ENCODE measurements around the gene HJV. TPM values are rescaled to one million over a fixed set of nuclear protein-coding genes. Genes with fewer than 3 reads are reported as not detected.

The HJV gene
- total and polyA plus RNA-seq, 9 donors, result 128 to 235 (median 181) TPM

GRCh38 chr1:146010126-146010738 lies 11.3 kb downstream of the HJV start:
- H3K27me3 ChIP-seq (ENCODE audit: control insufficient read depth, insufficient read depth, low read length), result no peaks in the 10 kb centered on the region
- WGBS (ENCODE audit: insufficient coverage), result 82% methylated on average over 8 of the region's 8 CpGs
- H3K4me3 ChIP-seq (ENCODE audit: low read length), result no peak overlapping the region

GRCh38 chr1:146007489-146008133 lies 13.9 kb downstream of the HJV start:
- no peaks in the 10 kb centered on the region for H3K9me3 ChIP-seq (replicated peaks; ENCODE audit: control insufficient read depth, low read depth, low read length)
- H3K27me3 ChIP-seq (ENCODE audit: control insufficient read depth, insufficient read depth, low read length), result no peaks in the 10 kb centered on the region
- H3K4me1 ChIP-seq (ENCODE audit: control insufficient read depth, insufficient read depth, low read length), result peaks cover 3% of the 10 kb centered on the region
- no CpG with 5 or more reads among the region's 8 CpGs for WGBS (ENCODE audit: insufficient coverage)
- H3K27ac ChIP-seq (ENCODE audit: low read length), result no peak overlapping the region
- H3K36me3 ChIP-seq (ENCODE audit: control insufficient read depth, insufficient read depth, low read length), result no peaks in the 10 kb centered on the region
- DNase-seq, result no peak
- no peak overlapping the region for H3K4me3 ChIP-seq (ENCODE audit: low read length)

More at GRCh38 chr1:146010126-146010738, 11.3 kb downstream of the HJV start:
- H3K36me3 ChIP-seq (ENCODE audit: control insufficient read depth, insufficient read depth, low read length), result no peaks in the 10 kb centered on the region
- no peak for DNase-seq
- no peaks in the 10 kb centered on the region for H3K9me3 ChIP-seq (replicated peaks; ENCODE audit: control insufficient read depth, low read depth, low read length)
- no peak overlapping the region for H3K27ac ChIP-seq (ENCODE audit: low read length)
- peaks cover 3% of the 10 kb centered on the region for H3K4me1 ChIP-seq (ENCODE audit: control insufficient read depth, insufficient read depth, low read length)

- no peak overlapping the region for H3K4me3 ChIP-seq (ENCODE audit: low read length)
- DNase-seq, result no peak
- H3K4me1 ChIP-seq (ENCODE audit: control insufficient read depth, insufficient read depth, low read length), result peaks cover 24% of the 10 kb centered on the region
- H3K27ac ChIP-seq (ENCODE audit: low read length), result no peak overlapping the region
- no peaks in the 10 kb centered on the region for H3K27me3 ChIP-seq (ENCODE audit: control insufficient read depth, insufficient read depth, low read length)
- no peaks in the 10 kb centered on the region for H3K36me3 ChIP-seq (ENCODE audit: control insufficient read depth, insufficient read depth, low read length)
- H3K9me3 ChIP-seq (replicated peaks; ENCODE audit: control insufficient read depth, low read depth, low read length), result no peaks in the 10 kb centered on the region
- WGBS (ENCODE audit: insufficient coverage), result no CpG with 5 or more reads among the region's 2 CpGs
These were observed 19.8 kb downstream of the HJV start for GRCh38 chr1:146001709-146002108.

GRCh38 chr1:145999321-146000024 lies 22.1 kb downstream of the HJV start:
- peaks cover 27% of the 10 kb centered on the region for H3K4me1 ChIP-seq (ENCODE audit: control insufficient read depth, insufficient read depth, low read length)
- WGBS (ENCODE audit: insufficient coverage), result 17% methylated on average over 1 of the region's 5 CpGs
- H3K27me3 ChIP-seq (ENCODE audit: control insufficient read depth, insufficient read depth, low read length), result no peaks in the 10 kb centered on the region
- H3K4me3 ChIP-seq (ENCODE audit: low read length), result no peak overlapping the region
- H3K36me3 ChIP-seq (ENCODE audit: control insufficient read depth, insufficient read depth, low read length), result peaks cover 10% of the 10 kb centered on the region
- H3K9me3 ChIP-seq (replicated peaks; ENCODE audit: control insufficient read depth, low read depth, low read length), result no peaks in the 10 kb centered on the region
- peak overlapping the region; percentile 66 for H3K27ac ChIP-seq (ENCODE audit: low read length)
- DNase-seq, result peak; percentile 66

- DNase-seq, result peak; percentile 77
- Histone ChIP-seq H3K27ac (ENCODE audit: low read length) (peak overlapping the region; percentile 95), H3K27me3 (ENCODE audit: control insufficient read depth, insufficient read depth, low read length) (no peaks in the 10 kb centered on the region), H3K36me3 (ENCODE audit: control insufficient read depth, insufficient read depth, low read length) (peaks cover 28% of the 10 kb centered on the region), H3K4me3 (ENCODE audit: low read length) (no peak overlapping the region), H3K4me1 (ENCODE audit: control insufficient read depth, insufficient read depth, low read length) (peaks cover 40% of the 10 kb centered on the region), H3K9me3 (replicated peaks; ENCODE audit: control insufficient read depth, low read depth, low read length) (no peaks in the 10 kb centered on the region)
- no CpG with 5 or more reads among the region's 3 CpGs for WGBS (ENCODE audit: insufficient coverage)
These were observed 23.9 kb downstream of the HJV start for GRCh38 chr1:145997718-145998023.

DNA sequence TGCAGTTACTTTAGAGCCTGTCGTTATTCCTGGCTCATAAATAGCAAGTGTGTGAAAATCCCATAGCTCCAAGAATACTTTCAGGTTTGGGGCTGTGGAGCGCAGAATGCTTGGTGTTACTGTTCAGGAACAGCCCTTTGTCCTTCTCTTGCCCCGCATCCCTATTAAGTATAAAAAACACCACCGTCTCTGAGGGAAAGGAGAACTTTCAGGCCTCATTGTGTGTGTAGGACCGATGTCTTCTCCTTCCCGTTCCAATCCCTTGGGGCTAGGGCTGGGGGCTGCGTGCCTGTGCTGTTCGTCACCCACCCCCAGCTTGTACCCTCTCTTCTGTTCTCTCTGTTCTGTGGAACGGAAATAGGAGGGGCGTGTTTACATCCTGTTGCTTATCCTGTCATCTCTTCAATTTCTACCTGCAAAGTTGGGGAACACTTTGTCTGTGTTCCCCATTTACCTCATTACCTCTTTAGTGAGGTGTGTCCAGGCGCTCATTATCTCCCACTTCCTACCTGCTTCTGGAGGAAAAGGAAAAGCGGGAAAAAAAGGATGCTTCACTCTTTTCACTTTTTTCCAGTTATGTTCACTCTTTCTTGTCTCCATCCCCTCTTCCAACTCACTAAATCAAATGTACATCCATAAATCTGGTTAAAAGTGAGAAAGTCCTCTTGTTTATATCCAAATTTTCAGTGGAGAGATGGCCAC lies 24.4 kb downstream of the HJV start:
- peaks cover 43% of the 10 kb centered on the region for H3K4me1 ChIP-seq (ENCODE audit: control insufficient read depth, insufficient read depth, low read length)
- 20% methylated on average over 1 of the region's 12 CpGs for WGBS (ENCODE audit: insufficient coverage)
- peak; percentile 78 for DNase-seq
- H3K36me3 ChIP-seq (ENCODE audit: control insufficient read depth, insufficient read depth, low read length), result peaks cover 31% of the 10 kb centered on the region
- H3K9me3 ChIP-seq (replicated peaks; ENCODE audit: control insufficient read depth, low read depth, low read length), result no peaks in the 10 kb centered on the region
- H3K27me3 ChIP-seq (ENCODE audit: control insufficient read depth, insufficient read depth, low read length), result no peaks in the 10 kb centered on the region
- peak overlapping the region; percentile 95 for H3K27ac ChIP-seq (ENCODE audit: low read length)
- H3K4me3 ChIP-seq (ENCODE audit: low read length), result peak overlapping the region; percentile 88

DNA sequence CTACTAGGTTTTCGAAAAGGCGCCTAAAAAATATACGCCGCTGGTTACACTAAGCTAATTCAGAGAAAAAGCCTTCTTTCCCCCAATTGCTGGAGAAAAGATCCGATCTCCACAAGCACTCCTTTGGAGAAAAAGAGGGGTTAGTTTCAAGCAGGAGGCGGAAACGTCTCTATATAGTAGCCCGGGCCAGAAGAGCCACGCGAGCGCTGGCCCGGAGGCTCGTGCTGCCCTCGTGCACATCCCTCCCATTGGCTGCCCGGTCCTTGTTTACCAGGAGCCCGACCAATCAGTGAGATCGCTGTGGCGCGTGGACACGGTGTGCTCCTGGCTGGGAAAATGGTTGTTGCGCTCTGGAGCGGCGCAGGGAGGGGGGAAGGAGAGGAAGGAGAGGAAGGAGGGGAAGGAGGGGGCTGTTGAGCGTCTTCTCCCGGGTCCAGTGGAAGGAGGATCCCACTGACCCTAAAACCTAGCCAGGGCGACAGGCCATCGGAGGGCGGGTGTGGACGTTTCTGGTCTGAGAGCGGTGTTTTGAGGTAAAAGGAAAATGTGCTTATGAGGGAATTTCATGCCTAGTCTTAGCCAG lies 25.0 kb downstream of the HJV start, which contains the start of gene TXNIP:
TSS of gene TXNIP (minus strand) at position 147 of the 583 bp plus-strand sequence. CDS start 313 bp downstream, outside the sequence.
- Histone ChIP-seq H3K4me3 (ENCODE audit: low read length) (peak within 1 kb of the TSS; percentile 88), H3K4me1 (ENCODE audit: control insufficient read depth, insufficient read depth, low read length) (peaks cover 43% of the 10 kb centered on the region), H3K27ac (ENCODE audit: low read length) (peak within 1 kb of the TSS; percentile 95), H3K27me3 (ENCODE audit: control insufficient read depth, insufficient read depth, low read length) (no peaks in the 10 kb centered on the region), H3K36me3 (ENCODE audit: control insufficient read depth, insufficient read depth, low read length) (peaks cover 31% of the 10 kb centered on the region), H3K9me3 (replicated peaks; ENCODE audit: control insufficient read depth, low read depth, low read length) (no peaks in the 10 kb centered on the region)
- DNase-seq, result peak; percentile 100
- WGBS (ENCODE audit: insufficient coverage), result under 1% methylated on average over 17 of the region's 30 CpGs

- 0% methylated on average over 4 of the region's 13 CpGs for WGBS (ENCODE audit: insufficient coverage)
- H3K27ac ChIP-seq (ENCODE audit: low read length), result peak overlapping the region; percentile 82
- no peaks in the 10 kb centered on the region for H3K27me3 ChIP-seq (ENCODE audit: control insufficient read depth, insufficient read depth, low read length)
- DNase-seq, result no peak
- H3K36me3 ChIP-seq (ENCODE audit: control insufficient read depth, insufficient read depth, low read length), result peaks cover 31% of the 10 kb centered on the region
- H3K4me1 ChIP-seq (ENCODE audit: control insufficient read depth, insufficient read depth, low read length), result peaks cover 43% of the 10 kb centered on the region
- no peaks in the 10 kb centered on the region for H3K9me3 ChIP-seq (replicated peaks; ENCODE audit: control insufficient read depth, low read depth, low read length)
- peak overlapping the region; percentile 88 for H3K4me3 ChIP-seq (ENCODE audit: low read length)
These were observed 25.5 kb downstream of the HJV start for GRCh38 chr1:145995964-145996432.

DNA sequence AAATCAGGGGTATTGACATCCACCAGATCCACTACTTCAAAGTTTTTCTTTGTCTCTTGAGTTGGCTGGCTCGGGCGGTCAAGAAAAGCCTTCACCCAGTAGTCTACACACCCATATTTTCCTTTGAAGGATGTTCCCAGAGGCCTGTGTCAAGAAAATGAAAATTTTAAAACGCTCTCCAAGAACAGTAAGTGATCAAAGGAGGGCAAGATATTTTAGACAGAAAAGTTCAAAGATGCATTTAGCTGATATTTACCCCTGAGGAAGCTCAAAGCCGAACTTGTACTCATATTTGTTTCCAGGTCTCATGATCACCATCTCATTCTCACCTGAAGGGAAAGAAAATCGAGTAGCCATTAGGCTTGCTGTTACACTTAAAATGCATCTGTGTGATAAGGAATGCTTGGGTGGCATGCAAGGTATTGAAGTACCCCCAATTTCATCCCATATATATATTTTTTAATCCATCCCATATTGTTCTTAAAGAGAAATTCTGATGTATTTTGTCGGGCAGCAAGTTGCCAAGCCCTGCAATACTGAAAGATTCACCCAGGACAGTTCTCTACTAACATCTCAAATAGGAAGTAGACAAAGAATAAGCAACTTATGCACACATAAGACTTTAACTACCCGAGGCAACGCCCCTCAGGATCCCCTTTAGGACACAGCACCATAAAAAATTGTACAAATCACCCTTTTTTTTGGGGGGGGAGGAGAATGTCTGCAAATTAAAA lies 26.2 kb downstream of the HJV start:
- Histone ChIP-seq H3K9me3 (replicated peaks; ENCODE audit: control insufficient read depth, low read depth, low read length) (no peaks in the 10 kb centered on the region), H3K27ac (ENCODE audit: low read length) (peak overlapping the region; percentile 82), H3K36me3 (ENCODE audit: control insufficient read depth, insufficient read depth, low read length) (peaks cover 31% of the 10 kb centered on the region), H3K4me3 (ENCODE audit: low read length) (peak overlapping the region; percentile 88), H3K4me1 (ENCODE audit: control insufficient read depth, insufficient read depth, low read length) (peaks cover 43% of the 10 kb centered on the region), H3K27me3 (ENCODE audit: control insufficient read depth, insufficient read depth, low read length) (no peaks in the 10 kb centered on the region)
- no CpG with 5 or more reads among the region's 8 CpGs for WGBS (ENCODE audit: insufficient coverage)
- no peak for DNase-seq

Data from muscle of leg (tissue), 11 donors.